Measurements from ENCODE around the gene ASB16. TPM values are rescaled to one million over a fixed set of nuclear protein-coding genes. Genes with fewer than 3 reads are reported as not detected.

ASB16 gene
- total RNA-seq, 2 donors from 2014 or later, result 8.3 TPM

DNA sequence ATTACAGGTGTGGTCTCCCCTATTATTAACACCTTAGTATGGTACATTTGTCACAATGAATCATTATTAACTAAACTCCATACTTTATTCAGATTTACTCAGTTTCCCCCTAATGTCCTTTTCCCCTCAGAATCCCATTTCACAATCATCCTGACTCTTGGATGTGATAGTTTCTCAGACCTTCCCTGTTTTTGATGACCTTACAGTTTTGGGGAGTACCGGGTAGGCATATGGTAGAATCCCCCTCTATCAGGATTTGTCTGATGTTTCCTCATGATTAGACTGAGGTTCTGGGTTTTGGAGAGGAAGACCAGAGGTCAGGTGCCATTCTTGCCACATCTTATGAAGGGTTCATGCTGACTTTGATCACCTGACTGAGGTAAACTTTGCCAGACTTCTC, 6.0 kb upstream of the ASB16 start:
- Histone ChIP-seq H3K27me3 (no peaks in the 10 kb centered on the region), H3K4me3 (no peak overlapping the region), H3K9me3 (no peaks in the 10 kb centered on the region), H3K4me1 (no peaks in the 10 kb centered on the region), H3K36me3 (no peaks in the 10 kb centered on the region), H3K27ac (no peak overlapping the region)
- no peak for DNase-seq (ENCODE audit: low spot score)
- no peak for TF ChIP-seq CTCF (IDR thresholded peaks at IDR 0.05)

GRCh38 chr17:44167181-44167861, 3.2 kb upstream of the ASB16 start:
- H3K4me1 ChIP-seq, result peaks cover 0 to 16% of the 10 kb centered on the region in 2 donors
- H3K36me3 ChIP-seq, result no peaks in the 10 kb centered on the region
- H3K27me3 ChIP-seq, result no peaks in the 10 kb centered on the region
- peak overlapping the region in 1 of 2 donors; percentile 33 for H3K27ac ChIP-seq
- no peak overlapping the region for H3K4me3 ChIP-seq
- H3K9me3 ChIP-seq, result no peaks in the 10 kb centered on the region
- TF ChIP-seq CTCF (IDR thresholded peaks at IDR 0.05), result no peak
- DNase-seq (ENCODE audit: low spot score), result no peak

GRCh38 chr17:44170135-44170498, 387 bp upstream of the ASB16 start:
- no peaks in the 10 kb centered on the region for H3K9me3 ChIP-seq
- peak overlapping the region in 1 of 2 donors; percentile 47 for H3K4me3 ChIP-seq
- no peak for DNase-seq (ENCODE audit: low spot score)
- peaks cover 0 to 16% of the 10 kb centered on the region in 2 donors for H3K4me1 ChIP-seq
- no peak for TF ChIP-seq CTCF (IDR thresholded peaks at IDR 0.05)
- H3K27ac ChIP-seq, result peak overlapping the region; percentile 85 to 94
- no peaks in the 10 kb centered on the region for H3K27me3 ChIP-seq
- no peaks in the 10 kb centered on the region for H3K36me3 ChIP-seq

DNA sequence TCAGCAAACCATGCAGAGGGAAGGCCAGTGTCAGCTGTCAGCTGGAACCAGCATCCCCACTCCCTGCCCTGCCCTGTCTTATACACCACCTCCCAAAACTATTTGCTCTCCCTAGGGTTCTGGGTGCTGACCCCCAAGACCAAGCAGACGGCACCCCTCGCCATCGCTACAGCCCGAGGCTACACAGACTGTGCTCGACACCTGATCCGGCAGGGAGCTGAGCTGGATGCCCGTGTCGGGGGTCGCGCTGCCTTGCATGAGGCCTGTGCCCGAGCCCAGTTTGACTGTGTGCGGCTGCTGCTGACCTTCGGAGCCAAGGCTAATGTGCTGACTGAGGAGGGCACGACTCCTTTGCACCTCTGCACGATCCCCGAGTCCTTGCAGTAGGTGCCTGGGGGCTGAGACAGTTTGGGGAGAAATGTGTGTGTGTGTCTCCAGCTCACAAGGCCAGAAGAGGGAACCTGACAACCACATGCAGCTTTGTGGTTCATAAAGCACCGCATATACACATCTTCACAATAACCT, 1.5 kb downstream of the ASB16 start:
- no peaks in the 10 kb centered on the region for H3K9me3 ChIP-seq
- peaks cover 6% of the 10 kb centered on the region for H3K36me3 ChIP-seq
- no peaks in the 10 kb centered on the region for H3K27me3 ChIP-seq
- no peak for TF ChIP-seq CTCF (IDR thresholded peaks at IDR 0.05)
- peak overlapping the region; percentile 28 to 94 for H3K27ac ChIP-seq
- no peak for DNase-seq (ENCODE audit: low spot score)
- H3K4me3 ChIP-seq, result no peak overlapping the region
- H3K4me1 ChIP-seq, result peaks cover 0 to 16% of the 10 kb centered on the region in 2 donors

DNA sequence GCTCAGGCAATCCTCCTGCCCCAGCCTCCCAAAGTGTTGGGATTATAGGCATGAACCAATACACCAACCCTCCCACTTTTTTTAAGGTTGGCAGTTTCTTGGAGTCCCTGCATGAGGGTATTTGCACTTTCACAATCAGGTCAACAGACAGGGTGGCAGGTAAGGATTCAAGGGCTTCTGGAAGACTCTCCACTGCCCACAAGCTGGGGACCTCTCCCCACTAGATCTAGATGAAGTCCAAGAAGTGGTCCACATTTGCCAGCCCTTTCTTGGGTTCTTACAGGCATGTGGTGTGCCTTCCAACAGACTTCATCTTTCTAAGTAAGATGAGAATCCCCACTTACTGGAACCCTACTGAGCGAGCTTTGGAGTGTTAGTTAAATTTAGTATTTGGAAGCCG, 3.9 kb downstream of the ASB16 start:
- no peak overlapping the region for H3K4me3 ChIP-seq
- DNase-seq (ENCODE audit: low spot score), result no peak
- no peak for TF ChIP-seq CTCF (IDR thresholded peaks at IDR 0.05)
- no peaks in the 10 kb centered on the region for H3K27me3 ChIP-seq
- H3K36me3 ChIP-seq, result peaks cover 12% of the 10 kb centered on the region
- H3K27ac ChIP-seq, result no peak overlapping the region
- no peaks in the 10 kb centered on the region for H3K9me3 ChIP-seq
- peaks cover 0 to 16% of the 10 kb centered on the region in 2 donors for H3K4me1 ChIP-seq

DNA sequence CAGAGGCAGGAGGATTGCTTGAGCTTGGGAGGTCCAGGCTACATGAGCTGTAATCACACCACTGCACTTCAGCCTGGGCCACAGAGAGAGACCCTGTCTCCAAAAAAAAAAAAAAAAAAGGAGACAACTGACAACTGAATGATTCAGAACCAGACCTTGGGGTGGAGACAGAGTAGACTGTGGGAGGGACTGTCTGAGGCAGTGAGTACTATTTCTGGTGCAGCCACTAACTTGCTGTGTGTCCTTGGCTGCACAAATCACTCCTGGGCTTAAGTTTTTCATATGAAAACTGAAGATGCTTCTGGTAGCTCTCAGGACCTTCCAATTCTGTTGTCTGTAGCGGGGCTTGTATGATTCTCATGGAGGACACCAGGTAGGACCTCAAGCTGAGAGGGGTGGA, 5.8 kb downstream of the ASB16 start:
- no peak for TF ChIP-seq CTCF (IDR thresholded peaks at IDR 0.05)
- Histone ChIP-seq H3K27me3 (no peaks in the 10 kb centered on the region), H3K4me1 (peaks cover 0 to 5% of the 10 kb centered on the region in 2 donors), H3K9me3 (no peaks in the 10 kb centered on the region), H3K36me3 (peaks cover 12% of the 10 kb centered on the region), H3K4me3 (no peak overlapping the region), H3K27ac (no peak overlapping the region)
- DNase-seq (ENCODE audit: low spot score), result no peak

Measured in right atrium auricular region (tissue), 2 donors.